Keratinocyte (primary cell): ENCODE results near the gene STBD1.

ENCODE experiments used
- CTCF ChIP-seq, 3 experiments: IDR thresholded peaks in 1 of 3; conservative IDR thresholded peaks in 1 of 3; optimal IDR thresholded peaks in 1 of 3; 2 replicates in 2 of 3; 3 replicates in 1 of 3; pipeline versions ENCODE3 to v1.5.1; 2011; ENCODE audit warnings: low read length in 3 of 3, mild to moderate bottlenecking in 3 of 3, moderate library complexity in 2 of 3, control low read depth in 1 of 3, inconsistent platforms in 1 of 3; ENCODE audit not compliant: insufficient read depth in 2 of 3; ENCODE audit errors: extremely low read depth in 1 of 3
- EZH2 ChIP-seq: IDR thresholded peaks from one replicate; pipeline ENCODE4 v1.6.1; 2012; ENCODE audit warnings: inconsistent platforms, mild to moderate bottlenecking, low read length, moderate library complexity

DNA sequence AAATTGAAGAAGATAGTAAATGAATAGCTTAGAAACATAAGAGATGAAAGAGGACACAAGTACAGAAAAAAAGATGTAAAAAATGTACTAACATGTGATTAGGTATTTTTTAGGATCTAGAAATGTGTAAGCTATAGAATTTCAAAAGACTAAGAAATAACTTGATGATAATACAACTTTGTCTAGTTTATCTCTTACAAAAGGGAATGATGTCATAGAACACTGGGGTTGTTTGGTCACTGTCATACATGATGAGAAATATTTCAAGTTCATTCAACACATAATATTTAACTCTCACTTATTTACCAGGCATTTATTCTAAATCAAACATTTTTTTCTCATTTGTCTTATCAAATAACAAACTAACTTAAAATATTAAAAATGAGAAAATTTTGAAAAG, 18.5 kb downstream of the STBD1 start:
- no peak for TF ChIP-seq CTCF (optimal IDR thresholded peaks at IDR 0.05 in 1 of 3, IDR thresholded peaks at IDR 0.05 in 1 of 3, conservative IDR thresholded peaks at IDR 0.05 in 1 of 3; ENCODE audit: extremely low read depth in 1 of 3, insufficient read depth in 2 of 3, low read length in 3 of 3)
- no peak for TF ChIP-seq EZH2
